GM12878 (cell line): ENCODE results near the gene CDKN2B-AS1. TPM values are rescaled to one million over a fixed set of nuclear protein-coding genes. Genes with fewer than 3 reads are reported as not detected.

Experiments used
- ATAC-seq: fragments of 200-7000 bp; cut with Tn5 transposase; 3 replicates; pipeline ENCODE4 v1.9.1; 2020; ENCODE audit warnings: mild to moderate bottlenecking, moderate library complexity
- BruUV-seq: library from RNA; stranded (reverse); fragments of 400-500 nt; replicated peaks from 2 replicates; lab custom pipeline; 2021; lab: Mats Ljungman, UMichigan
- CTCF ChIA-PET: fragments of 300-600 bp; sonication (Branson Sonifier 250); formaldehyde crosslinking; extraction: SDS; loops from one replicate; lab custom pipeline; 2021; ENCODE audit warnings: inconsistent platforms; lab: Yijun Ruan, JAX
- POLR2A ChIA-PET: fragments of 350-600 bp; formaldehyde crosslinking; extraction: SDS; loops from one replicate; lab custom pipeline; 2021; ENCODE audit warnings: inconsistent platforms; lab: Charles Lee
- RAD21 ChIA-PET: fragments of 300-600 bp; sonication (Branson Sonifier 250); formaldehyde crosslinking; loops from one replicate; lab custom pipeline; 2023; ENCODE audit warnings: antibody characterized with exemption; ENCODE audit not compliant: unreplicated experiment; lab: Charles Lee
- SMC1A ChIA-PET: fragments of 300-600 bp; sonication (Branson Sonifier 250); formaldehyde crosslinking; loops from one replicate; lab custom pipeline; 2023; ENCODE audit not compliant: unreplicated experiment, uncharacterized antibody; lab: Charles Lee
- DNase-seq: peaks from one replicate; pipeline ENCODE4 v3.0.0-alpha.2; 2011; ENCODE audit warnings: low read depth, low spot score
- FAIRE-seq: peaks from 3 replicates; lab custom pipeline; 2011; peaks lifted over from hg19 to GRCh38; lab: Jason Lieb, UNC
- H2AFZ ChIP-seq: 2 replicates; pipeline ENCODE4 v1.6.0; 2011; ENCODE audit warnings: low read depth, low read length, control low read depth; ENCODE audit not compliant: control insufficient read depth
- H3K27ac ChIP-seq: 2 replicates; pipeline ENCODE4 v1.5.1; 2011; ENCODE audit warnings: control low read depth; ENCODE audit not compliant: control insufficient read depth, insufficient read depth
- H3K27me3 ChIP-seq, 2 experiments: replicated peaks in 1 of 2; 2 replicates each; pipeline versions ENCODE4 v1.6.0 to v1.6.1; 2011; ENCODE audit warnings: low read length in 1 of 2; ENCODE audit not compliant: control insufficient read depth in 2 of 2, insufficient read depth in 2 of 2
- H3K36me3 ChIP-seq, 2 experiments: 2 replicates each; pipeline ENCODE4 v1.5.1; 2011; ENCODE audit warnings: low read length in 1 of 2; ENCODE audit not compliant: control insufficient read depth in 2 of 2, insufficient read depth in 2 of 2
- H3K4me1 ChIP-seq: 2 replicates; pipeline ENCODE4 v1.6.1; 2011; ENCODE audit warnings: mild to moderate bottlenecking, low read length, moderate library complexity, mixed read lengths; ENCODE audit not compliant: control insufficient read depth, insufficient read depth
- H3K4me2 ChIP-seq: 2 replicates; pipeline ENCODE4 v1.6.0; 2011; ENCODE audit warnings: control low read depth; ENCODE audit not compliant: control insufficient read depth, insufficient read depth
- H3K4me3 ChIP-seq: fragments of 200-600 bp; sonication (generic); 2 replicates; pipeline ENCODE4 v1.5.1; 2016
- H3K79me2 ChIP-seq: 2 replicates; pipeline ENCODE4 v1.6.0; 2011; ENCODE audit warnings: low read length; ENCODE audit not compliant: control insufficient read depth, insufficient read depth
- H3K9ac ChIP-seq: 2 replicates; pipeline ENCODE4 v1.8.0; 2011; ENCODE audit warnings: low read length, control low read depth, mixed read lengths; ENCODE audit not compliant: control insufficient read depth, insufficient read depth
- H3K9me3 ChIP-seq: replicated peaks from 3 replicates; pipeline ENCODE4 v1.5.1; 2011; ENCODE audit warnings: mild to moderate bottlenecking, low read length; ENCODE audit not compliant: control insufficient read depth, insufficient read depth
- H4K20me1 ChIP-seq: 2 replicates; pipeline ENCODE4 v1.6.0; 2011; ENCODE audit not compliant: control insufficient read depth, insufficient read depth
- BHLHE40 ChIP-seq, 2 experiments: fragments of 450-650 bp in 1 of 2; IDR thresholded peaks; 2 replicates each; pipeline ENCODE4 v1.6.1; 2011 to 2017; ENCODE audit warnings: low read depth in 2 of 2, borderline replicate concordance in 1 of 2, improper control_type of control experiment in 1 of 2, low read length in 1 of 2, mild to moderate bottlenecking in 1 of 2
- CREB1 ChIP-seq: IDR thresholded peaks from 2 replicates; pipeline ENCODE4 v1.6.1; 2012; ENCODE audit warnings: low read depth, mild to moderate bottlenecking, inconsistent platforms
- FOS ChIP-seq: IDR thresholded peaks from 3 replicates; pipeline ENCODE4 v1.6.1; 2011; ENCODE audit warnings: borderline replicate concordance; ENCODE audit not compliant: insufficient read length; ENCODE audit errors: extremely low read depth
- FOXK2 ChIP-seq: fragments of 450-650 bp; IDR thresholded peaks from 2 replicates; pipeline ENCODE4 v1.6.1; 2017; ENCODE audit warnings: mild to moderate bottlenecking, moderate library complexity
- FOXM1 ChIP-seq: IDR thresholded peaks from 2 replicates; pipeline ENCODE4 v1.6.1; 2012; ENCODE audit warnings: low read depth, mild to moderate bottlenecking, inconsistent platforms, low read length, moderate library complexity
- IRF4 ChIP-seq: IDR thresholded peaks from 2 replicates; pipeline ENCODE4 v1.6.1; 2011; ENCODE audit warnings: low read depth, low read length
- MXI1 ChIP-seq: fragments of 150-350 bp; IDR thresholded peaks from 2 replicates; pipeline ENCODE4 v1.6.1; 2011; ENCODE audit warnings: low read depth, mild to moderate bottlenecking, inconsistent platforms, low read length, improper control_type of control experiment
- SPI1 ChIP-seq: IDR thresholded peaks from 2 replicates; pipeline ENCODE4 v1.6.1; 2011; ENCODE audit warnings: low read depth, mild to moderate bottlenecking, low read length, moderate library complexity, borderline replicate concordance; ENCODE audit not compliant: insufficient read depth
- TARDBP ChIP-seq: IDR thresholded peaks from 2 replicates; pipeline ENCODE4 v1.6.1; 2016; ENCODE audit warnings: borderline replicate concordance
- USF2 ChIP-seq: IDR thresholded peaks from 2 replicates; pipeline ENCODE4 v1.6.1; 2011; ENCODE audit warnings: low read depth, low read length, improper control_type of control experiment, borderline replicate concordance
- ZNF207 ChIP-seq: fragments of 450-650 bp; IDR thresholded peaks from 2 replicates; pipeline ENCODE4 v1.6.1; 2014; ENCODE audit warnings: antibody characterized with exemption, mild to moderate bottlenecking, borderline replicate concordance
- ZNF24 ChIP-seq: fragments of 450-650 bp; IDR thresholded peaks from 2 replicates; pipeline ENCODE4 v1.6.1; 2017; ENCODE audit warnings: antibody characterized with exemption, mild to moderate bottlenecking
- WGBS: methylation state at CpG from one replicate; pipeline ENCODE4 v1.1.6; 2016; ENCODE audit warnings: low lambda C conversion rate; ENCODE audit not compliant: insufficient replicate concordance, insufficient coverage; ENCODE audit errors: missing lambda C conversion rate; 5-methylcytosine and 5-hydroxymethylcytosine counted together
- in situ Hi-C: fragments of 300-500 bp; cut with MboI; formaldehyde crosslinking; loops from 9 replicates; pipeline ENCODE4 v1.14.3; 2018; ENCODE audit warnings: mixed read lengths
- intact Hi-C: fragments of 100-400 bp; cut with micrococcal nuclease; formaldehyde crosslinking; loops from one replicate; pipeline ENCODE4 v1.14.2; 2022; ENCODE audit not compliant: unreplicated experiment
- polyA plus RNA-seq, 11 experiments: library from polyadenylated mRNA; depleted of rRNA in 4 of 11; unstranded in 6 of 11; stranded (reverse) in 5 of 11; fragments of >200 nt; fragmentation: Nextera tagmentation in 4 of 11; fragmentation: Illumina TruSeq in 1 of 11; extraction: Ambion mirVana in 4 of 11; extraction: Trizol in 1 of 11; gene quantifications; 1 replicate in 1 of 11; 2 replicates in 10 of 11; pipeline versions ENCODE4 v1.2.1 to v1.2.3, GENCODE V29; 2011 to 2016; ENCODE audit warnings: inconsistent platforms in 2 of 11, missing spikeins in 2 of 11, low read depth in 1 of 11
- total RNA-seq, 4 experiments: library from RNA; depleted of rRNA in 3 of 4; stranded (reverse); fragments of >200 nt in 3 of 4; fragmentation: Illumina TruSeq in 1 of 4; extraction: Trizol in 1 of 4; gene quantifications; 2 replicates each; pipeline versions ENCODE4 v1.2.1 to v1.2.3, GENCODE V29; 2013 to 2021
- TF ChIP-seq, protein P1 (sequence below): IDR thresholded peaks from 2 replicates; pipeline ENCODE4 v1.6.1; 2012; ENCODE audit warnings: low read depth, low read length, improper control_type of control experiment

Gene CDKN2B-AS1
- total and polyA plus RNA-seq, 10 of the 15 experiments (the other 5 are each of a cell fraction or from before 2014, with no cell fraction given) = 0.22 to 2.2 (median 1.0) TPM; not detected in 1

GRCh38 chr9:22124263-22125011 is 129.8 kb downstream of the CDKN2B-AS1 start:
- ChIA-PET CTCF (interaction anchor here (1.1 to 1.2 kb wide), 2 partner anchors 116 to 311 kb away, joined by 3 to 6 read pairs; no protein-coding TSS in a partner anchor), POLR2A (no interaction called here), RAD21 (no interaction called here), SMC1A (interaction anchor here (1.0 kb wide), 1 partner anchor 311 kb away, joined by 3 read pairs; no protein-coding TSS in a partner anchor)
- BruUV-seq = no TSS peak
- no peaks in the 10 kb centered on the region for H3K36me3 ChIP-seq
- H3K9me3 ChIP-seq = no peaks in the 10 kb centered on the region; the same call in 2 of the 3 replicates
- TF ChIP-seq FOXK2 (no peak), CREB1 (no peak), ZNF207 (no peak)
- H3K9ac ChIP-seq = no peak overlapping the region
- WGBS = 13% methylated on average over 6 of the region's 6 CpGs
- no peak overlapping the region for H3K27ac ChIP-seq
- H4K20me1 ChIP-seq = no peaks in the 10 kb centered on the region
- H3K4me2 ChIP-seq = no peak overlapping the region
- peaks cover 0 to 7% of the 10 kb centered on the region in 2 experiments; a peak in 1 of 4 replicates for H3K27me3 ChIP-seq
- H2AFZ ChIP-seq = no peak overlapping the region
- ATAC-seq = no peak
- FAIRE-seq = no peak
- intact Hi-C loops = no loop called here
- no peaks in the 10 kb centered on the region for H3K79me2 ChIP-seq
- no peak for DNase-seq
- no peaks in the 10 kb centered on the region for H3K4me1 ChIP-seq
- H3K4me3 ChIP-seq = no peak overlapping the region
- in situ Hi-C loops = no loop called here

DNA sequence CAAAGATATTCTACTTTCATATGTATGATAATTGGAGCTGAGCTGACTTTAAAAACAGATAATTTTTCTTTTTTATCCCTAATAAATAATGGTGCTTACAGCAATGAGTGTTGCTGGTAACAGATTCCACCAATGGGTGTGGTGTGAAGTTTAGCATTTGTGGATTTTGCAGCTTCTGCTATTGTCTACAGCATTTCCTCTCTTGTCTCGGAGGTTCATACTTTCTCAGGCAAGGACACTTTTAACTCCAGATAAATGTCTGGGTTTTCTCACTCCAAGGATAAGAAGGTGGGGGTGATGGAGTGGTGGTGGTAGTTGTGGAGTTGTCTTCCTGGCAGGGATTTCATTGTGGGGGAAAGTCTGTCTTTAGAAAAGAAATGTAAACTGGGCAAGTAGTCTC is 134.5 kb downstream of the CDKN2B-AS1 start:
- CTCF ChIA-PET = interaction anchor here (0.7 to 1.4 kb wide), 2 partner anchors 314 to 316 kb away, joined by 3 to 4 read pairs; no protein-coding TSS in a partner anchor
- Histone ChIP-seq H3K36me3 (no peaks in the 10 kb centered on the region), H3K27ac (no peak overlapping the region), H3K9ac (no peak overlapping the region), H3K27me3 (peaks cover 0 to 4% of the 10 kb centered on the region in 2 experiments; a peak in 2 of 4 replicates)
- 60% methylated on average over 1 of the region's 1 CpG for WGBS
- no peak for DNase-seq
- SMC1A ChIA-PET = no interaction called here
- TF ChIP-seq, protein P1, sequence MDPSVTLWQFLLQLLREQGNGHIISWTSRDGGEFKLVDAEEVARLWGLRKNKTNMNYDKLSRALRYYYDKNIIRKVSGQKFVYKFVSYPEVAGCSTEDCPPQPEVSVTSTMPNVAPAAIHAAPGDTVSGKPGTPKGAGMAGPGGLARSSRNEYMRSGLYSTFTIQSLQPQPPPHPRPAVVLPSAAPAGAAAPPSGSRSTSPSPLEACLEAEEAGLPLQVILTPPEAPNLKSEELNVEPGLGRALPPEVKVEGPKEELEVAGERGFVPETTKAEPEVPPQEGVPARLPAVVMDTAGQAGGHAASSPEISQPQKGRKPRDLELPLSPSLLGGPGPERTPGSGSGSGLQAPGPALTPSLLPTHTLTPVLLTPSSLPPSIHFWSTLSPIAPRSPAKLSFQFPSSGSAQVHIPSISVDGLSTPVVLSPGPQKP = no peak
- no peak for TF ChIP-seq MXI1
- no peak for TF ChIP-seq FOS
- TF ChIP-seq ZNF24 = no peak
- no peak for TF ChIP-seq USF2
- TF ChIP-seq TARDBP = no peak
- TF ChIP-seq SPI1 = no peak
- TF ChIP-seq IRF4 = no peak
- TF ChIP-seq BHLHE40 (IDR thresholded peaks at IDR 0.05; ENCODE audit: borderline replicate concordance in 1 of 2, low read depth in 2 of 2, low read length in 1 of 2) = no peak
- no peak for TF ChIP-seq FOXM1
- TF ChIP-seq, all 136 proteins: peak for 0
- in situ Hi-C loops (no loop called here), intact Hi-C loops (no loop called here)
- no TSS peak for BruUV-seq
- RAD21 ChIA-PET = no interaction called here
- no peak overlapping the region for H2AFZ ChIP-seq
- H3K4me1 ChIP-seq = no peaks in the 10 kb centered on the region
- no peak for FAIRE-seq
- POLR2A ChIA-PET = no interaction called here
- H3K79me2 ChIP-seq = no peaks in the 10 kb centered on the region
- H4K20me1 ChIP-seq = no peaks in the 10 kb centered on the region
- no peak overlapping the region for H3K4me3 ChIP-seq
- no peaks in the 10 kb centered on the region for H3K9me3 ChIP-seq
- no peak overlapping the region for H3K4me2 ChIP-seq
- ATAC-seq = no peak
